GM23338 (cell line): Measurements from ENCODE around the gene DGKB. TPM values are rescaled to one million over a fixed set of nuclear protein-coding genes. Genes with fewer than 3 reads are reported as not detected.

Experiments
- ATAC-seq: fragments of 200-7000 bp; cut with Tn5 transposase; 3 replicates; pipeline ENCODE4 v1.9.1; 2020
- DNase-seq: peaks from one replicate; pipeline ENCODE4 v3.0.0-alpha.2; 2015; ENCODE audit warnings: low spot score
- H2AFZ ChIP-seq: fragments of 200-600 bp; sonication (generic); 2 replicates; pipeline ENCODE4 v1.8.0; 2016; ENCODE audit warnings: antibody characterized with exemption, mild to moderate bottlenecking, moderate library complexity
- H3F3A ChIP-seq: fragments of 200-600 bp; sonication (generic); replicated peaks from 2 replicates; pipeline ENCODE4 v1.8.0; 2017; ENCODE audit warnings: antibody characterized with exemption, mixed run types, low read depth
- H3K27ac ChIP-seq: fragments of 200-600 bp; sonication (generic); 2 replicates; pipeline ENCODE4 v1.6.1; 2016; ENCODE audit warnings: low read depth
- H3K27me3 ChIP-seq: fragments of 200-600 bp; sonication (generic); 2 replicates; pipeline ENCODE4 v1.8.0; 2016; ENCODE audit warnings: mild to moderate bottlenecking, mixed run types, moderate library complexity; ENCODE audit not compliant: insufficient read depth
- H3K36me3 ChIP-seq: fragments of 200-600 bp; sonication (generic); 2 replicates; pipeline ENCODE4 v1.8.0; 2016; ENCODE audit warnings: mild to moderate bottlenecking; ENCODE audit not compliant: insufficient read depth
- H3K4me1 ChIP-seq: fragments of 200-600 bp; sonication (generic); 2 replicates; pipeline ENCODE4 v1.8.0; 2016; ENCODE audit warnings: mild to moderate bottlenecking, moderate library complexity; ENCODE audit not compliant: insufficient read depth
- H3K4me2 ChIP-seq: fragments of 200-600 bp; sonication (generic); 2 replicates; pipeline ENCODE4 v1.7.1; 2017; ENCODE audit warnings: mixed run types
- H3K4me3 ChIP-seq: fragments of 200-600 bp; sonication (generic); 2 replicates; pipeline ENCODE4 v1.6.1; 2016; ENCODE audit warnings: mixed run types
- H3K79me2 ChIP-seq: fragments of 200-600 bp; sonication (generic); replicated peaks from 2 replicates; pipeline ENCODE4 v1.8.0; 2017; ENCODE audit warnings: mild to moderate bottlenecking; ENCODE audit not compliant: insufficient read depth
- H3K9me2 ChIP-seq: fragments of 200-600 bp; sonication (generic); 2 replicates; pipeline ENCODE4 v1.8.0; 2017; ENCODE audit not compliant: insufficient read depth
- H4K20me1 ChIP-seq: fragments of 200-600 bp; sonication (generic); replicated peaks from 2 replicates; pipeline ENCODE4 v1.8.0; 2017; ENCODE audit warnings: mild to moderate bottlenecking; ENCODE audit not compliant: insufficient read depth
- H3K27ac Mint-ChIP-seq: 2 replicates; pipeline ENCODE4 v1.8.0; 2020; ENCODE audit warnings: inconsistent platforms, mild to moderate bottlenecking, moderate library complexity, mixed read lengths
- H3K27me3 Mint-ChIP-seq: 3 replicates; pipeline ENCODE4 v1.8.0; 2022; ENCODE audit warnings: low read depth, mild to moderate bottlenecking, moderate library complexity, mixed read lengths, inconsistent platforms; ENCODE audit not compliant: insufficient read depth, poor library complexity
- H3K36me3 Mint-ChIP-seq: 3 replicates; pipeline ENCODE4 v1.8.0; 2021; ENCODE audit warnings: low read depth, mild to moderate bottlenecking, inconsistent platforms, moderate library complexity, mixed read lengths
- H3K4me1 Mint-ChIP-seq: 3 replicates; pipeline ENCODE4 v1.8.0; 2020; ENCODE audit warnings: mild to moderate bottlenecking, inconsistent platforms, mixed read lengths
- H3K4me3 Mint-ChIP-seq: 3 replicates; pipeline ENCODE4 v1.8.0; 2021; ENCODE audit warnings: moderate library complexity, mild to moderate bottlenecking, inconsistent platforms, mixed read lengths
- H3K9me3 Mint-ChIP-seq: 3 replicates; pipeline ENCODE4 v1.8.0; 2020; ENCODE audit warnings: moderate library complexity, mild to moderate bottlenecking, inconsistent platforms, mixed read lengths
- NANOG ChIP-seq: IDR thresholded peaks from 2 replicates; pipeline ENCODE4 v1.6.1; 2016; ENCODE audit warnings: antibody characterized with exemption, borderline replicate concordance
- POLR2AphosphoS5 ChIP-seq: IDR thresholded peaks from 2 replicates; pipeline ENCODE4 v1.6.1; 2016; ENCODE audit warnings: antibody characterized with exemption, low read depth
- STAT1 ChIP-seq: IDR thresholded peaks from one replicate; pipeline ENCODE4 v1.6.1; 2016; ENCODE audit warnings: antibody characterized with exemption; ENCODE audit not compliant: unreplicated experiment
- ZNF114 ChIP-seq: fragments of 250-450 bp; sonication (Bioruptor Pico); IDR thresholded peaks from 2 replicates; pipeline ENCODE4 v1.5.0; 2020; ENCODE audit warnings: mild to moderate bottlenecking, moderate library complexity
- ZNF331 ChIP-seq: fragments of 250-450 bp; sonication (Bioruptor Pico); IDR thresholded peaks from 2 replicates; pipeline ENCODE4 v1.5.0; 2020; ENCODE audit warnings: low read depth, mild to moderate bottlenecking, moderate library complexity
- polyA plus RNA-seq: library from polyadenylated mRNA; unstranded; fragments of >200 nt; fragmentation: Nextera tagmentation; extraction: Ambion mirVana; gene quantifications from 2 replicates; pipeline ENCODE4 v1.2.1, GENCODE V29; 2016
- total RNA-seq: library from RNA; depleted of rRNA; stranded (reverse); fragments of >200 nt; shearing (Covaris generic); gene quantifications from 2 replicates; pipeline ENCODE4 v1.2.3, GENCODE V29; 2014
- TF ChIP-seq, protein P1 (sequence below): IDR thresholded peaks from one replicate; pipeline ENCODE4 v1.6.1; 2018; ENCODE audit warnings: antibody characterized with exemption; ENCODE audit not compliant: unreplicated experiment
- TF ChIP-seq, protein P2 (sequence below): fragments of 250-450 bp; sonication (Bioruptor Pico); IDR thresholded peaks from 2 replicates; pipeline ENCODE4 v1.5.0; 2020; ENCODE audit warnings: mild to moderate bottlenecking, moderate library complexity
- TF ChIP-seq, protein P3 (sequence below), 2 experiments: fragments of 200-600 bp in 1 of 2; sonication (generic) in 1 of 2; conservative IDR thresholded peaks; 2 replicates each; pipeline versions ENCODE4 v1.5.1 to v1.6.1; 2016 to 2017; ENCODE audit warnings: antibody characterized with exemption in 2 of 2, low read depth in 2 of 2, mild to moderate bottlenecking in 2 of 2, moderate library complexity in 1 of 2

DGKB gene
- total and polyA plus RNA-seq, 2 experiments from 2014 or later, result 4.8 to 11.5 TPM

- Histone ChIP-seq H3K4me3 (no peak overlapping the region), H4K20me1 (no peaks in the 10 kb centered on the region), H3K4me1 (no peaks in the 10 kb centered on the region), H3K79me2 (no peaks in the 10 kb centered on the region), H2AFZ (no peak overlapping the region), H3K27me3 (no peaks in the 10 kb centered on the region), H3K9me2 (peaks cover 7% of the 10 kb centered on the region; the same call in 1 of the 2 replicates), H3K36me3 (no peaks in the 10 kb centered on the region), H3F3A (no peaks in the 10 kb centered on the region), H3K4me2 (no peak overlapping the region), H3K27ac (no peak overlapping the region)
- Mint-ChIP-seq H3K9me3 (no peaks in the 10 kb centered on the region), H3K4me1 (peaks cover 2% of the 10 kb centered on the region; the same call in 1 of the 3 replicates), H3K4me3 (no peak overlapping the region), H3K27me3 (peaks cover 2% of the 10 kb centered on the region), H3K27ac (no peak overlapping the region), H3K36me3 (no peaks in the 10 kb centered on the region)
- no peak for ATAC-seq
- DNase-seq, result peak; percentile 5
- no peak for TF ChIP-seq ZNF114 (CRISPR knock-in tag)
- TF ChIP-seq, protein P1, sequence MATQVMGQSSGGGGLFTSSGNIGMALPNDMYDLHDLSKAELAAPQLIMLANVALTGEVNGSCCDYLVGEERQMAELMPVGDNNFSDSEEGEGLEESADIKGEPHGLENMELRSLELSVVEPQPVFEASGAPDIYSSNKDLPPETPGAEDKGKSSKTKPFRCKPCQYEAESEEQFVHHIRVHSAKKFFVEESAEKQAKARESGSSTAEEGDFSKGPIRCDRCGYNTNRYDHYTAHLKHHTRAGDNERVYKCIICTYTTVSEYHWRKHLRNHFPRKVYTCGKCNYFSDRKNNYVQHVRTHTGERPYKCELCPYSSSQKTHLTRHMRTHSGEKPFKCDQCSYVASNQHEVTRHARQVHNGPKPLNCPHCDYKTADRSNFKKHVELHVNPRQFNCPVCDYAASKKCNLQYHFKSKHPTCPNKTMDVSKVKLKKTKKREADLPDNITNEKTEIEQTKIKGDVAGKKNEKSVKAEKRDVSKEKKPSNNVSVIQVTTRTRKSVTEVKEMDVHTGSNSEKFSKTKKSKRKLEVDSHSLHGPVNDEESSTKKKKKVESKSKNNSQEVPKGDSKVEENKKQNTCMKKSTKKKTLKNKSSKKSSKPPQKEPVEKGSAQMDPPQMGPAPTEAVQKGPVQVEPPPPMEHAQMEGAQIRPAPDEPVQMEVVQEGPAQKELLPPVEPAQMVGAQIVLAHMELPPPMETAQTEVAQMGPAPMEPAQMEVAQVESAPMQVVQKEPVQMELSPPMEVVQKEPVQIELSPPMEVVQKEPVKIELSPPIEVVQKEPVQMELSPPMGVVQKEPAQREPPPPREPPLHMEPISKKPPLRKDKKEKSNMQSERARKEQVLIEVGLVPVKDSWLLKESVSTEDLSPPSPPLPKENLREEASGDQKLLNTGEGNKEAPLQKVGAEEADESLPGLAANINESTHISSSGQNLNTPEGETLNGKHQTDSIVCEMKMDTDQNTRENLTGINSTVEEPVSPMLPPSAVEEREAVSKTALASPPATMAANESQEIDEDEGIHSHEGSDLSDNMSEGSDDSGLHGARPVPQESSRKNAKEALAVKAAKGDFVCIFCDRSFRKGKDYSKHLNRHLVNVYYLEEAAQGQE, result no peak
- TF ChIP-seq POLR2AphosphoS5, result no peak
- TF ChIP-seq NANOG, result no peak
- TF ChIP-seq STAT1, result no peak
- TF ChIP-seq, protein P2, sequence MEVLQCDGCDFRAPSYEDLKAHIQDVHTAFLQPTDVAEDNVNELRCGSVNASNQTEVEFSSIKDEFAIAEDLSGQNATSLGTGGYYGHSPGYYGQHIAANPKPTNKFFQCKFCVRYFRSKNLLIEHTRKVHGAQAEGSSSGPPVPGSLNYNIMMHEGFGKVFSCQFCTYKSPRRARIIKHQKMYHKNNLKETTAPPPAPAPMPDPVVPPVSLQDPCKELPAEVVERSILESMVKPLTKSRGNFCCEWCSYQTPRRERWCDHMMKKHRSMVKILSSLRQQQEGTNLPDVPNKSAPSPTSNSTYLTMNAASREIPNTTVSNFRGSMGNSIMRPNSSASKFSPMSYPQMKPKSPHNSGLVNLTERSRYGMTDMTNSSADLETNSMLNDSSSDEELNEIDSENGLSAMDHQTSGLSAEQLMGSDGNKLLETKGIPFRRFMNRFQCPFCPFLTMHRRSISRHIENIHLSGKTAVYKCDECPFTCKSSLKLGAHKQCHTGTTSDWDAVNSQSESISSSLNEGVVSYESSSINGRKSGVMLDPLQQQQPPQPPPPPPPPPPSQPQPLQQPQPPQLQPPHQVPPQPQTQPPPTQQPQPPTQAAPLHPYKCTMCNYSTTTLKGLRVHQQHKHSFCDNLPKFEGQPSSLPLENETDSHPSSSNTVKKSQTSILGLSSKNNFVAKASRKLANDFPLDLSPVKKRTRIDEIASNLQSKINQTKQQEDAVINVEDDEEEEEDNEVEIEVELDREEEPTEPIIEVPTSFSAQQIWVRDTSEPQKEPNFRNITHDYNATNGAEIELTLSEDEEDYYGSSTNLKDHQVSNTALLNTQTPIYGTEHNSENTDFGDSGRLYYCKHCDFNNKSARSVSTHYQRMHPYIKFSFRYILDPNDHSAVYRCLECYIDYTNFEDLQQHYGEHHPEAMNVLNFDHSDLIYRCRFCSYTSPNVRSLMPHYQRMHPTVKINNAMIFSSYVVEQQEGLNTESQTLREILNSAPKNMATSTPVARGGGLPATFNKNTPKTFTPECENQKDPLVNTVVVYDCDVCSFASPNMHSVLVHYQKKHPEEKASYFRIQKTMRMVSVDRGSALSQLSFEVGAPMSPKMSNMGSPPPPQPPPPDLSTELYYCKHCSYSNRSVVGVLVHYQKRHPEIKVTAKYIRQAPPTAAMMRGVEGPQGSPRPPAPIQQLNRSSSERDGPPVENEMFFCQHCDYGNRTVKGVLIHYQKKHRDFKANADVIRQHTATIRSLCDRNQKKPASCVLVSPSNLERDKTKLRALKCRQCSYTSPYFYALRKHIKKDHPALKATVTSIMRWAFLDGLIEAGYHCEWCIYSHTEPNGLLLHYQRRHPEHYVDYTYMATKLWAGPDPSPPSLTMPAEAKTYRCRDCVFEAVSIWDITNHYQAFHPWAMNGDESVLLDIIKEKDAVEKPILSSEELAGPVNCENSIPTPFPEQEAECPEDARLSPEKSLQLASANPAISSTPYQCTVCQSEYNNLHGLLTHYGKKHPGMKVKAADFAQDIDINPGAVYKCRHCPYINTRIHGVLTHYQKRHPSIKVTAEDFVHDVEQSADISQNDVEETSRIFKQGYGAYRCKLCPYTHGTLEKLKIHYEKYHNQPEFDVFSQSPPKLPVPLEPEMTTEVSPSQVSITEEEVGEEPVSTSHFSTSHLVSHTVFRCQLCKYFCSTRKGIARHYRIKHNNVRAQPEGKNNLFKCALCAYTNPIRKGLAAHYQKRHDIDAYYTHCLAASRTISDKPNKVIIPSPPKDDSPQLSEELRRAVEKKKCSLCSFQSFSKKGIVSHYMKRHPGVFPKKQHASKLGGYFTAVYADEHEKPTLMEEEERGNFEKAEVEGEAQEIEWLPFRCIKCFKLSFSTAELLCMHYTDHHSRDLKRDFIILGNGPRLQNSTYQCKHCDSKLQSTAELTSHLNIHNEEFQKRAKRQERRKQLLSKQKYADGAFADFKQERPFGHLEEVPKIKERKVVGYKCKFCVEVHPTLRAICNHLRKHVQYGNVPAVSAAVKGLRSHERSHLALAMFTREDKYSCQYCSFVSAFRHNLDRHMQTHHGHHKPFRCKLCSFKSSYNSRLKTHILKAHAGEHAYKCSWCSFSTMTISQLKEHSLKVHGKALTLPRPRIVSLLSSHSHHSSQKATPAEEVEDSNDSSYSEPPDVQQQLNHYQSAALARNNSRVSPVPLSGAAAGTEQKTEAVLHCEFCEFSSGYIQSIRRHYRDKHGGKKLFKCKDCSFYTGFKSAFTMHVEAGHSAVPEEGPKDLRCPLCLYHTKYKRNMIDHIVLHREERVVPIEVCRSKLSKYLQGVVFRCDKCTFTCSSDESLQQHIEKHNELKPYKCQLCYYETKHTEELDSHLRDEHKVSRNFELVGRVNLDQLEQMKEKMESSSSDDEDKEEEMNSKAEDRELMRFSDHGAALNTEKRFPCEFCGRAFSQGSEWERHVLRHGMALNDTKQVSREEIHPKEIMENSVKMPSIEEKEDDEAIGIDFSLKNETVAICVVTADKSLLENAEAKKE (CRISPR knock-in tag), result no peak
- TF ChIP-seq, protein P3, sequence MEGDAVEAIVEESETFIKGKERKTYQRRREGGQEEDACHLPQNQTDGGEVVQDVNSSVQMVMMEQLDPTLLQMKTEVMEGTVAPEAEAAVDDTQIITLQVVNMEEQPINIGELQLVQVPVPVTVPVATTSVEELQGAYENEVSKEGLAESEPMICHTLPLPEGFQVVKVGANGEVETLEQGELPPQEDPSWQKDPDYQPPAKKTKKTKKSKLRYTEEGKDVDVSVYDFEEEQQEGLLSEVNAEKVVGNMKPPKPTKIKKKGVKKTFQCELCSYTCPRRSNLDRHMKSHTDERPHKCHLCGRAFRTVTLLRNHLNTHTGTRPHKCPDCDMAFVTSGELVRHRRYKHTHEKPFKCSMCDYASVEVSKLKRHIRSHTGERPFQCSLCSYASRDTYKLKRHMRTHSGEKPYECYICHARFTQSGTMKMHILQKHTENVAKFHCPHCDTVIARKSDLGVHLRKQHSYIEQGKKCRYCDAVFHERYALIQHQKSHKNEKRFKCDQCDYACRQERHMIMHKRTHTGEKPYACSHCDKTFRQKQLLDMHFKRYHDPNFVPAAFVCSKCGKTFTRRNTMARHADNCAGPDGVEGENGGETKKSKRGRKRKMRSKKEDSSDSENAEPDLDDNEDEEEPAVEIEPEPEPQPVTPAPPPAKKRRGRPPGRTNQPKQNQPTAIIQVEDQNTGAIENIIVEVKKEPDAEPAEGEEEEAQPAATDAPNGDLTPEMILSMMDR (conservative IDR thresholded peaks at IDR 0.05; ENCODE audit: low read depth in 2 of 2), result no peak
- no peak for TF ChIP-seq ZNF331 (CRISPR knock-in tag)
Measured at GRCh38 chr7:14195079-14195478, 707.5 kb downstream of the DGKB start.
